ENCODE measurements around the gene BRAP.

The BRAP gene

DNA sequence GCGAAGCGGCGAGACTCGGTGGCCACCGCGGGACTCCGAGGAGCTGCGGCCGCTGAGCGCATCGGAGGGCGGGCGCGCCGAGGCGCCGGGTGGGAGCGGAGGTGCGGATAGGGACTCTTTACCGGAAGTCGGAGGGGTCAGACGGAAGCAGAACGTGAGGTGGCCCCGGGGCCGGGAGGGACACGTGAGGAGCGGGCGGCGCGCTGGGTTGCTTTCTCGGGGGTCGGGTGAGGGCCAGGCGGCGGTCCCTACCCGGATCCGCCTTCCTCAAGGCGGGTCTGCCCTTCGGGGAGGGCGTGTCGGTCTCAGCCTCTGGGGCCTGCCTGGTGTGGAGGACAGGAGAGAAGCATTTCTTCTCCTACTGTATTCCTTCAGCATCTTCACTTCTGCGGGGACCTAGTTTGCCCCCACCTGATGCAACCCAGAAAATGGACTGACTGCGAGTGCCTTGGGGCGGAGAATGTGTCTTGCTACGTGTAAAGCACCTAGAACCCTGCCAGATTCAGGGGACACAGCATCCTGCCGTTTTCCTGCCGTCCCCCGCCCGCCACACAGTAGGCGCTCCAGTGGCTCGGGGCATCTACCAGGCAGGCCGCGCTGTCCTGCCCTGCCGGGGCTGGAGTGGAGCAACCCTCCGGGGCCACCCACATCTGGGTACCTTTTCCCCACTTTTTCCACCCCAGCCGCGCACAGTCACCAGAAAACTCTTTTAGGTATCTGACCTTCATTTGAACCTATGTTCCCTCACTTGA lies 86.1 kb downstream of the BRAP start (continued):
- TF ChIP-seq ZNF335 (tag by site-specific recombination; conservative IDR thresholded peaks at IDR 0.05), result peak; percentile 93
- TF ChIP-seq ZNF571 (tag by site-specific recombination; IDR thresholded peaks at IDR 0.05), result no peak
- no peak for TF ChIP-seq ZNF433 (tag by site-specific recombination; IDR thresholded peaks at IDR 0.05; ENCODE audit: low read depth)
- peak; percentile 52 for TF ChIP-seq KLF10 (tag by site-specific recombination; IDR thresholded peaks at IDR 0.05)
- peak; percentile 71; the same call in 1 of the 2 replicates for TF ChIP-seq ZNF394 (tag by site-specific recombination; IDR thresholded peaks at IDR 0.05; ENCODE audit: borderline replicate concordance)
- peak; percentile 58; the same call in 1 of the 2 replicates for TF ChIP-seq ZNF610 (tag by site-specific recombination; IDR thresholded peaks at IDR 0.05; ENCODE audit: borderline replicate concordance)
- TF ChIP-seq ZNF157 (tag by site-specific recombination; IDR thresholded peaks at IDR 0.05), result no peak
- peak; percentile 98 for TF ChIP-seq ZBTB48 (tag by site-specific recombination; IDR thresholded peaks at IDR 0.05)
- TF ChIP-seq ZBTB11 (tag by site-specific recombination; conservative IDR thresholded peaks at IDR 0.05; ENCODE audit: low read depth), result peak; percentile 93
- no peak for TF ChIP-seq HOXC10 (CRISPR knock-in tag; IDR thresholded peaks at IDR 0.05)
- no peak for TF ChIP-seq ZNF311 (tag by site-specific recombination; IDR thresholded peaks at IDR 0.05; ENCODE audit: borderline replicate concordance)
- peak; percentile 93; the same call in 1 of the 2 replicates for TF ChIP-seq KLF7 (tag by site-specific recombination; IDR thresholded peaks at IDR 0.05; ENCODE audit: borderline replicate concordance)
- no peak for TF ChIP-seq ZNF416 (tag by site-specific recombination; IDR thresholded peaks at IDR 0.05)
- TF ChIP-seq, protein P1, sequence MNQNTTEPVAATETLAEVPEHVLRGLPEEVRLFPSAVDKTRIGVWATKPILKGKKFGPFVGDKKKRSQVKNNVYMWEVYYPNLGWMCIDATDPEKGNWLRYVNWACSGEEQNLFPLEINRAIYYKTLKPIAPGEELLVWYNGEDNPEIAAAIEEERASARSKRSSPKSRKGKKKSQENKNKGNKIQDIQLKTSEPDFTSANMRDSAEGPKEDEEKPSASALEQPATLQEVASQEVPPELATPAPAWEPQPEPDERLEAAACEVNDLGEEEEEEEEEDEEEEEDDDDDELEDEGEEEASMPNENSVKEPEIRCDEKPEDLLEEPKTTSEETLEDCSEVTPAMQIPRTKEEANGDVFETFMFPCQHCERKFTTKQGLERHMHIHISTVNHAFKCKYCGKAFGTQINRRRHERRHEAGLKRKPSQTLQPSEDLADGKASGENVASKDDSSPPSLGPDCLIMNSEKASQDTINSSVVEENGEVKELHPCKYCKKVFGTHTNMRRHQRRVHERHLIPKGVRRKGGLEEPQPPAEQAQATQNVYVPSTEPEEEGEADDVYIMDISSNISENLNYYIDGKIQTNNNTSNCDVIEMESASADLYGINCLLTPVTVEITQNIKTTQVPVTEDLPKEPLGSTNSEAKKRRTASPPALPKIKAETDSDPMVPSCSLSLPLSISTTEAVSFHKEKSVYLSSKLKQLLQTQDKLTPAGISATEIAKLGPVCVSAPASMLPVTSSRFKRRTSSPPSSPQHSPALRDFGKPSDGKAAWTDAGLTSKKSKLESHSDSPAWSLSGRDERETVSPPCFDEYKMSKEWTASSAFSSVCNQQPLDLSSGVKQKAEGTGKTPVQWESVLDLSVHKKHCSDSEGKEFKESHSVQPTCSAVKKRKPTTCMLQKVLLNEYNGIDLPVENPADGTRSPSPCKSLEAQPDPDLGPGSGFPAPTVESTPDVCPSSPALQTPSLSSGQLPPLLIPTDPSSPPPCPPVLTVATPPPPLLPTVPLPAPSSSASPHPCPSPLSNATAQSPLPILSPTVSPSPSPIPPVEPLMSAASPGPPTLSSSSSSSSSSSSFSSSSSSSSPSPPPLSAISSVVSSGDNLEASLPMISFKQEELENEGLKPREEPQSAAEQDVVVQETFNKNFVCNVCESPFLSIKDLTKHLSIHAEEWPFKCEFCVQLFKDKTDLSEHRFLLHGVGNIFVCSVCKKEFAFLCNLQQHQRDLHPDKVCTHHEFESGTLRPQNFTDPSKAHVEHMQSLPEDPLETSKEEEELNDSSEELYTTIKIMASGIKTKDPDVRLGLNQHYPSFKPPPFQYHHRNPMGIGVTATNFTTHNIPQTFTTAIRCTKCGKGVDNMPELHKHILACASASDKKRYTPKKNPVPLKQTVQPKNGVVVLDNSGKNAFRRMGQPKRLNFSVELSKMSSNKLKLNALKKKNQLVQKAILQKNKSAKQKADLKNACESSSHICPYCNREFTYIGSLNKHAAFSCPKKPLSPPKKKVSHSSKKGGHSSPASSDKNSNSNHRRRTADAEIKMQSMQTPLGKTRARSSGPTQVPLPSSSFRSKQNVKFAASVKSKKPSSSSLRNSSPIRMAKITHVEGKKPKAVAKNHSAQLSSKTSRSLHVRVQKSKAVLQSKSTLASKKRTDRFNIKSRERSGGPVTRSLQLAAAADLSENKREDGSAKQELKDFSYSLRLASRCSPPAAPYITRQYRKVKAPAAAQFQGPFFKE (tag by site-specific recombination; IDR thresholded peaks at IDR 0.05; ENCODE audit: borderline replicate concordance), result 0 out of 2 replicates have a peak, but pooled peaks have one; percentile 70
- TF ChIP-seq ZSCAN16 (tag by site-specific recombination; IDR thresholded peaks at IDR 0.05), result no peak
- TF ChIP-seq ZNF629 (tag by site-specific recombination; IDR thresholded peaks at IDR 0.05), result peak; percentile 63
- TF ChIP-seq ZNF544 (tag by site-specific recombination; IDR thresholded peaks at IDR 0.05), result no peak
- no peak for TF ChIP-seq ZBTB1 (tag by site-specific recombination; IDR thresholded peaks at IDR 0.05)
- no peak for TF ChIP-seq ZNF701 (tag by site-specific recombination; IDR thresholded peaks at IDR 0.05)
- TF ChIP-seq, protein P2, sequence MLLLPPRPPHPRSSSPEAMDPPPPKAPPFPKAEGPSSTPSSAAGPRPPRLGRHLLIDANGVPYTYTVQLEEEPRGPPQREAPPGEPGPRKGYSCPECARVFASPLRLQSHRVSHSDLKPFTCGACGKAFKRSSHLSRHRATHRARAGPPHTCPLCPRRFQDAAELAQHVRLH (tag by site-specific recombination; IDR thresholded peaks at IDR 0.05), result peak; percentile 67
- peak; percentile 92 for TF ChIP-seq SCRT1 (tag by site-specific recombination; IDR thresholded peaks at IDR 0.05; ENCODE audit: borderline replicate concordance)
- TF ChIP-seq ZFP3 (tag by site-specific recombination; IDR thresholded peaks at IDR 0.05; ENCODE audit: low read depth), result no peak
- no peak for TF ChIP-seq ZNF670 (tag by site-specific recombination; IDR thresholded peaks at IDR 0.05; ENCODE audit: low read depth)
- TF ChIP-seq ZNF776 (tag by site-specific recombination; IDR thresholded peaks at IDR 0.05; ENCODE audit: borderline replicate concordance), result no peak
